HepG2 (cell line): Measurements from ENCODE around the gene TPM2. TPM values are rescaled to one million over a fixed set of nuclear protein-coding genes. Genes with fewer than 3 reads are reported as not detected.

ENCODE experiments used
- BCL6 ChIP-seq: IDR thresholded peaks from 2 replicates; pipeline ENCODE4 v1.6.1; 2016; ENCODE audit warnings: missing genetic modification reagents, missing compliant biosample characterization
- CREB1 ChIP-seq, 2 experiments: fragments of 450-650 bp in 1 of 2; IDR thresholded peaks; 2 replicates each; pipeline ENCODE4 v1.6.1; 2016 to 2017; ENCODE audit warnings: control low read depth in 1 of 2, mild to moderate bottlenecking in 1 of 2, missing compliant biosample characterization in 1 of 2, missing genetic modification characterization in 1 of 2
- DNMT1 ChIP-seq: sonication (generic); formaldehyde crosslinking; IDR thresholded peaks from 2 replicates; pipeline ENCODE4 v1.5.1; 2020; ENCODE audit warnings: mild to moderate bottlenecking, missing genetic modification reagents
- ETV5 ChIP-seq: IDR thresholded peaks from 2 replicates; pipeline ENCODE4 v1.6.1; 2018; ENCODE audit warnings: missing biosample characterization, missing genetic modification reagents, inconsistent platforms, borderline replicate concordance
- HMGA1 ChIP-seq: sonication (generic); formaldehyde crosslinking; conservative IDR thresholded peaks from 2 replicates; pipeline ENCODE4 v1.4.0; 2020; ENCODE audit warnings: missing genetic modification reagents
- MIXL1 ChIP-seq: IDR thresholded peaks from 2 replicates; pipeline ENCODE4 v1.6.1; 2016
- NFE2 ChIP-seq: sonication (generic); formaldehyde crosslinking; IDR thresholded peaks from 2 replicates; pipeline ENCODE4 v1.4.0; 2020; ENCODE audit warnings: missing genetic modification reagents
- NFIC ChIP-seq: IDR thresholded peaks from 2 replicates; pipeline ENCODE4 v1.6.1; 2012; ENCODE audit warnings: mild to moderate bottlenecking, low read length, inconsistent platforms
- PRMT3 ChIP-seq: sonication (generic); formaldehyde crosslinking; IDR thresholded peaks from 2 replicates; pipeline ENCODE4 v1.8.1; 2022; ENCODE audit warnings: low read depth, mild to moderate bottlenecking, moderate library complexity, missing genetic modification reagents, borderline replicate concordance
- RAD51 ChIP-seq: fragments of 450-650 bp; IDR thresholded peaks from 2 replicates; pipeline ENCODE4 v1.6.1; 2016; ENCODE audit warnings: borderline replicate concordance
- RBM22 ChIP-seq: fragments of 200-400 bp; formaldehyde crosslinking; optimal IDR thresholded peaks from 2 replicates; pipeline ENCODE3; 2017; ENCODE audit warnings: mild to moderate bottlenecking, low read length, moderate library complexity
- RFXANK ChIP-seq: IDR thresholded peaks from 2 replicates; pipeline ENCODE4 v1.6.1; 2016
- SALL2 ChIP-seq: sonication (generic); formaldehyde crosslinking; IDR thresholded peaks from 2 replicates; pipeline ENCODE4 v1.8.1; 2023; ENCODE audit warnings: mild to moderate bottlenecking, missing genetic modification reagents, inconsistent platforms
- SMAD3 ChIP-seq: sonication (generic); formaldehyde crosslinking; IDR thresholded peaks from 2 replicates; pipeline ENCODE4 v1.4.0; 2020; ENCODE audit warnings: missing genetic modification reagents
- SRSF4 ChIP-seq: fragments of 200-400 bp; formaldehyde crosslinking; IDR thresholded peaks from one replicate; pipeline ENCODE4 v1.6.1; 2018; ENCODE audit warnings: mild to moderate bottlenecking, low read depth, low read length, moderate library complexity; ENCODE audit not compliant: poor library complexity, severe bottlenecking
- TARDBP ChIP-seq: sonication (generic); formaldehyde crosslinking; IDR thresholded peaks from 2 replicates; pipeline ENCODE4 v1.8.0; 2022; ENCODE audit warnings: mild to moderate bottlenecking, missing genetic modification reagents
- ZNF232 ChIP-seq: sonication (generic); formaldehyde crosslinking; IDR thresholded peaks from 2 replicates; pipeline ENCODE4 v1.4.0; 2020; ENCODE audit warnings: missing genetic modification reagents, borderline replicate concordance
- ZNF329 ChIP-seq: sonication (generic); formaldehyde crosslinking; IDR thresholded peaks from 2 replicates; pipeline ENCODE4 v1.9.0; 2021; ENCODE audit warnings: low read depth, mild to moderate bottlenecking, missing genetic modification reagents
- ZNF432 ChIP-seq: sonication (generic); formaldehyde crosslinking; IDR thresholded peaks from 2 replicates; pipeline ENCODE4 v1.5.0; 2020; ENCODE audit warnings: missing genetic modification reagents, mild to moderate bottlenecking, borderline replicate concordance
- ZNF468 ChIP-seq: sonication (generic); formaldehyde crosslinking; IDR thresholded peaks from 2 replicates; pipeline ENCODE4 v1.8.0; 2022; ENCODE audit warnings: mild to moderate bottlenecking, moderate library complexity, missing genetic modification reagents
- ZNF709 ChIP-seq: sonication (generic); formaldehyde crosslinking; IDR thresholded peaks from 2 replicates; pipeline ENCODE4 v1.5.0; 2020; ENCODE audit warnings: mild to moderate bottlenecking, missing genetic modification reagents
- polyA plus RNA-seq, 8 experiments: library from polyadenylated mRNA; depleted of rRNA in 3 of 8; stranded (reverse) in 7 of 8; unstranded in 1 of 8; fragments of >200 nt; fragmentation: Illumina TruSeq in 4 of 8; extraction: Trizol in 4 of 8; gene quantifications; 2 replicates each; pipeline versions ENCODE4 v1.2.1 to v1.2.3, GENCODE V29; 2011 to 2016; ENCODE audit warnings: low read depth in 4 of 8, missing spikeins in 1 of 8, mixed read lengths in 1 of 8; ENCODE audit not compliant: insufficient read depth in 1 of 8
- total RNA-seq, 5 experiments: library from RNA; depleted of rRNA; stranded (reverse); fragments of >200 nt; fragmentation: Illumina TruSeq; extraction: Trizol; gene quantifications; 2 replicates each; pipeline ENCODE4 v1.2.3, GENCODE V29; 2016; ENCODE audit warnings: low read depth in 1 of 5
- TF ChIP-seq, protein P1 (sequence below): conservative IDR thresholded peaks from 2 replicates; pipeline ENCODE4 v1.6.1; 2018; ENCODE audit warnings: missing genetic modification reagents
- TF ChIP-seq, protein P2 (sequence below): IDR thresholded peaks from 2 replicates; pipeline ENCODE4 v1.6.1; 2016
- TF ChIP-seq, protein P3 (sequence below): sonication (generic); formaldehyde crosslinking; IDR thresholded peaks from 2 replicates; pipeline ENCODE4 v1.5.0; 2020; ENCODE audit warnings: missing genetic modification reagents

TPM2 gene
- total and polyA plus RNA-seq, 2 of the 13 experiments (the other 11 are each of a cell fraction or from before 2014, with no cell fraction given): 3.1 to 10.7 TPM

GRCh38 chr9:35664531-35665470, 24.9 kb downstream of the TPM2 start, which contains the start of gene ARHGEF39 (continued):
- TF ChIP-seq DNMT1 (CRISPR knock-in tag): 0 out of 2 replicates have a peak, but pooled peaks have one; percentile 8
- peak; percentile 59; the same call in 1 of the 2 replicates for TF ChIP-seq TARDBP (CRISPR knock-in tag)
- TF ChIP-seq SRSF4: no peak
- TF ChIP-seq SALL2: peak; percentile 68; the same call in 1 of the 2 replicates
- no peak for TF ChIP-seq HMGA1 (CRISPR knock-in tag)
- TF ChIP-seq RBM22: no peak
- no peak for TF ChIP-seq ZNF329 (CRISPR knock-in tag)
- no peak for TF ChIP-seq NFE2 (CRISPR knock-in tag)
- no peak for TF ChIP-seq RAD51
- peak; percentile 91; the same call in 1 of the 2 replicates for TF ChIP-seq ZNF468 (CRISPR knock-in tag)
- TF ChIP-seq NFIC: no peak
- TF ChIP-seq, protein P1, sequence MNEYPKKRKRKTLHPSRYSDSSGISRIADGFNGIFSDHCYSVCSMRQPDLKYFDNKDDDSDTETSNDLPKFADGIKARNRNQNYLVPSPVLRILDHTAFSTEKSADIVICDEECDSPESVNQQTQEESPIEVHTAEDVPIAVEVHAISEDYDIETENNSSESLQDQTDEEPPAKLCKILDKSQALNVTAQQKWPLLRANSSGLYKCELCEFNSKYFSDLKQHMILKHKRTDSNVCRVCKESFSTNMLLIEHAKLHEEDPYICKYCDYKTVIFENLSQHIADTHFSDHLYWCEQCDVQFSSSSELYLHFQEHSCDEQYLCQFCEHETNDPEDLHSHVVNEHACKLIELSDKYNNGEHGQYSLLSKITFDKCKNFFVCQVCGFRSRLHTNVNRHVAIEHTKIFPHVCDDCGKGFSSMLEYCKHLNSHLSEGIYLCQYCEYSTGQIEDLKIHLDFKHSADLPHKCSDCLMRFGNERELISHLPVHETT (CRISPR knock-in tag): peak; percentile 53; the same call in 1 of the 2 replicates
- TF ChIP-seq ZNF232 (CRISPR knock-in tag): no peak
- peak; percentile 98 for TF ChIP-seq PRMT3
- 0 out of 2 replicates have a peak, but pooled peaks have one; percentile 37 for TF ChIP-seq SMAD3 (CRISPR knock-in tag)
- TF ChIP-seq RFXANK (CRISPR knock-in tag): 0 out of 2 replicates have a peak, but pooled peaks have one; percentile 35
- no peak for TF ChIP-seq CREB1 (IDR thresholded peaks at IDR 0.05)
- TF ChIP-seq CREB1 (CRISPR knock-in tag; IDR thresholded peaks at IDR 0.05): no peak
- TF ChIP-seq, protein P2, sequence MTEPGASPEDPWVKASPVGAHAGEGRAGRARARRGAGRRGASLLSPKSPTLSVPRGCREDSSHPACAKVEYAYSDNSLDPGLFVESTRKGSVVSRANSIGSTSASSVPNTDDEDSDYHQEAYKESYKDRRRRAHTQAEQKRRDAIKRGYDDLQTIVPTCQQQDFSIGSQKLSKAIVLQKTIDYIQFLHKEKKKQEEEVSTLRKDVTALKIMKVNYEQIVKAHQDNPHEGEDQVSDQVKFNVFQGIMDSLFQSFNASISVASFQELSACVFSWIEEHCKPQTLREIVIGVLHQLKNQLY (CRISPR knock-in tag): no peak
- TF ChIP-seq, protein P3, sequence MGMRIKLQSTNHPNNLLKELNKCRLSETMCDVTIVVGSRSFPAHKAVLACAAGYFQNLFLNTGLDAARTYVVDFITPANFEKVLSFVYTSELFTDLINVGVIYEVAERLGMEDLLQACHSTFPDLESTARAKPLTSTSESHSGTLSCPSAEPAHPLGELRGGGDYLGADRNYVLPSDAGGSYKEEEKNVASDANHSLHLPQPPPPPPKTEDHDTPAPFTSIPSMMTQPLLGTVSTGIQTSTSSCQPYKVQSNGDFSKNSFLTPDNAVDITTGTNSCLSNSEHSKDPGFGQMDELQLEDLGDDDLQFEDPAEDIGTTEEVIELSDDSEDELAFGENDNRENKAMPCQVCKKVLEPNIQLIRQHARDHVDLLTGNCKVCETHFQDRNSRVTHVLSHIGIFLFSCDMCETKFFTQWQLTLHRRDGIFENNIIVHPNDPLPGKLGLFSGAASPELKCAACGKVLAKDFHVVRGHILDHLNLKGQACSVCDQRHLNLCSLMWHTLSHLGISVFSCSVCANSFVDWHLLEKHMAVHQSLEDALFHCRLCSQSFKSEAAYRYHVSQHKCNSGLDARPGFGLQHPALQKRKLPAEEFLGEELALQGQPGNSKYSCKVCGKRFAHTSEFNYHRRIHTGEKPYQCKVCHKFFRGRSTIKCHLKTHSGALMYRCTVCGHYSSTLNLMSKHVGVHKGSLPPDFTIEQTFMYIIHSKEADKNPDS (CRISPR knock-in tag): peak; percentile 32; the same call in 1 of the 2 replicates
- 0 out of 2 replicates have a peak, but pooled peaks have one; percentile 21 for TF ChIP-seq BCL6
- peak; percentile 97 for TF ChIP-seq ETV5 (CRISPR knock-in tag)
- no peak for TF ChIP-seq ZNF432 (CRISPR knock-in tag)
- TF ChIP-seq ZNF709: peak; percentile 71; the same call in 1 of the 2 replicates
- TF ChIP-seq MIXL1 (CRISPR knock-in tag): peak; percentile 24; the same call in 1 of the 2 replicates
